ENCODE measurements around the gene USP49.

USP49 gene

GRCh38 chr6:41777551-41778285, 117.5 kb downstream of the USP49 start:
- peaks cover 5% of the 10 kb centered on the region for H4K20me1 ChIP-seq (ENCODE audit: insufficient read depth, low read length, poor library complexity, severe bottlenecking)
- H2AFZ ChIP-seq (ENCODE audit: low read length) = no peak overlapping the region
- no peaks in the 10 kb centered on the region for H3K27me3 ChIP-seq (ENCODE audit: insufficient read depth, low read length, poor library complexity, severe bottlenecking)
- no peaks in the 10 kb centered on the region for H3K9me2 ChIP-seq (replicated peaks; ENCODE audit: low read depth, low read length)
- no peak overlapping the region for H3K4me3 ChIP-seq (ENCODE audit: low read length, poor library complexity, severe bottlenecking)
- no peak for TF ChIP-seq EZH2phosphoT487 (IDR thresholded peaks at IDR 0.05; ENCODE audit: borderline replicate concordance)
- no peak for TF ChIP-seq CTCF (conservative IDR thresholded peaks at IDR 0.05; ENCODE audit: low read length)
- peaks cover 1% of the 10 kb centered on the region; the same call in 1 of the 2 replicates for H3K36me3 ChIP-seq (ENCODE audit: insufficient read depth, low read length)
- no peaks in the 10 kb centered on the region for H3K9me3 ChIP-seq (ENCODE audit: insufficient read depth, low read depth, low read length)
- no peak overlapping the region for H3K9ac ChIP-seq (ENCODE audit: low read depth, low read length, poor library complexity, severe bottlenecking)
- H3K4me2 ChIP-seq (ENCODE audit: low read depth, low read length, poor library complexity, severe bottlenecking) = no peak overlapping the region
- H3K4me1 ChIP-seq (ENCODE audit: insufficient read depth, low read length, poor library complexity, severe bottlenecking) = peaks cover 18% of the 10 kb centered on the region
- H3K79me2 ChIP-seq (ENCODE audit: insufficient read depth, low read length) = peaks cover 9% of the 10 kb centered on the region
- H3F3A ChIP-seq (ENCODE audit: low read depth) = no peaks in the 10 kb centered on the region

- Histone ChIP-seq H3F3A (ENCODE audit: low read depth) (no peaks in the 10 kb centered on the region), H3K4me1 (ENCODE audit: insufficient read depth, low read length, poor library complexity, severe bottlenecking) (peaks cover 8% of the 10 kb centered on the region), H3K27me3 (ENCODE audit: insufficient read depth, low read length, poor library complexity, severe bottlenecking) (no peaks in the 10 kb centered on the region), H3K4me3 (ENCODE audit: low read length, poor library complexity, severe bottlenecking) (no peak overlapping the region), H3K9me2 (replicated peaks; ENCODE audit: low read depth, low read length) (no peaks in the 10 kb centered on the region), H4K20me1 (ENCODE audit: insufficient read depth, low read length, poor library complexity, severe bottlenecking) (peaks cover 5% of the 10 kb centered on the region), H3K79me2 (ENCODE audit: insufficient read depth, low read length) (peaks cover 9% of the 10 kb centered on the region), H3K9ac (ENCODE audit: low read depth, low read length, poor library complexity, severe bottlenecking) (no peak overlapping the region), H3K4me2 (ENCODE audit: low read depth, low read length, poor library complexity, severe bottlenecking) (no peak overlapping the region), H3K9me3 (ENCODE audit: insufficient read depth, low read depth, low read length) (no peaks in the 10 kb centered on the region), H2AFZ (ENCODE audit: low read length) (no peak overlapping the region), H3K36me3 (ENCODE audit: insufficient read depth, low read length) (peaks cover 10% of the 10 kb centered on the region; the same call in 1 of the 2 replicates)
- TF ChIP-seq CTCF (conservative IDR thresholded peaks at IDR 0.05; ENCODE audit: low read length) (no peak), EZH2phosphoT487 (IDR thresholded peaks at IDR 0.05; ENCODE audit: borderline replicate concordance) (no peak)
These were observed 119.8 kb downstream of the USP49 start for GRCh38 chr6:41775293-41775882.

GRCh38 chr6:41774841-41775240, 120.3 kb downstream of the USP49 start:
- Histone ChIP-seq H3K27me3 (ENCODE audit: insufficient read depth, low read length, poor library complexity, severe bottlenecking) (no peaks in the 10 kb centered on the region), H3F3A (ENCODE audit: low read depth) (no peaks in the 10 kb centered on the region), H2AFZ (ENCODE audit: low read length) (no peak overlapping the region), H4K20me1 (ENCODE audit: insufficient read depth, low read length, poor library complexity, severe bottlenecking) (peaks cover 5% of the 10 kb centered on the region), H3K9ac (ENCODE audit: low read depth, low read length, poor library complexity, severe bottlenecking) (no peak overlapping the region), H3K4me2 (ENCODE audit: low read depth, low read length, poor library complexity, severe bottlenecking) (no peak overlapping the region), H3K36me3 (ENCODE audit: insufficient read depth, low read length) (peaks cover 13% of the 10 kb centered on the region; the same call in 1 of the 2 replicates), H3K9me3 (ENCODE audit: insufficient read depth, low read depth, low read length) (no peaks in the 10 kb centered on the region), H3K4me1 (ENCODE audit: insufficient read depth, low read length, poor library complexity, severe bottlenecking) (peaks cover 8% of the 10 kb centered on the region), H3K9me2 (replicated peaks; ENCODE audit: low read depth, low read length) (no peaks in the 10 kb centered on the region), H3K4me3 (ENCODE audit: low read length, poor library complexity, severe bottlenecking) (no peak overlapping the region), H3K79me2 (ENCODE audit: insufficient read depth, low read length) (peaks cover 9% of the 10 kb centered on the region)
- TF ChIP-seq CTCF (conservative IDR thresholded peaks at IDR 0.05; ENCODE audit: low read length) (no peak), EZH2phosphoT487 (IDR thresholded peaks at IDR 0.05; ENCODE audit: borderline replicate concordance) (no peak)

Data from Loucy (cell line).